CD4-positive, alpha-beta memory T cell (primary cell): Measurements from ENCODE around the gene ANOS1. TPM values are rescaled to one million over a fixed set of nuclear protein-coding genes. Genes with fewer than 3 reads are reported as not detected.
"Not testable (repeated sequence)": the region's sequence is repeated elsewhere in the genome, so short reads cannot be mapped to it uniquely, and the experiment has no call there.

Experiments used
- CTCF ChIA-PET: fragments of 350-600 bp; sonication (Branson Sonifier 250); formaldehyde crosslinking; loops from one replicate; lab custom pipeline; 2021; ENCODE audit warnings: inconsistent platforms; ENCODE audit not compliant: partially characterized antibody; lab: Charles Lee
- POLR2A ChIA-PET: fragments of 350-600 bp; sonication (Branson Sonifier 250); formaldehyde crosslinking; loops from one replicate; lab custom pipeline; 2021; ENCODE audit not compliant: partially characterized antibody; lab: Charles Lee
- DNase-seq, 5 donors: peaks; one replicate each; pipeline versions ENCODE4 v3.0.0 to v3.0.0-alpha.2; 2020 to 2022; ENCODE audit warnings: mixed read lengths in 1 of 5
- H3K27ac ChIP-seq: one replicate; pipeline ENCODE4 v1.7.0; 2013; ENCODE audit warnings: low read depth, low read length
- H3K27me3 ChIP-seq: 2 replicates; pipeline ENCODE4 v1.7.0; 2013; ENCODE audit warnings: mild to moderate bottlenecking, low read length, moderate library complexity; ENCODE audit not compliant: insufficient read depth
- H3K36me3 ChIP-seq: 2 replicates; pipeline ENCODE4 v1.7.0; 2013; ENCODE audit warnings: mild to moderate bottlenecking, low read length, moderate library complexity; ENCODE audit not compliant: insufficient read depth
- H3K4me1 ChIP-seq: 2 replicates; pipeline ENCODE4 v1.7.0; 2013; ENCODE audit warnings: mild to moderate bottlenecking, low read length, moderate library complexity; ENCODE audit not compliant: insufficient read depth
- H3K4me3 ChIP-seq, 2 donors: one replicate each; pipeline ENCODE4 v1.7.0; 2013; ENCODE audit warnings: low read length in 2 of 2, mild to moderate bottlenecking in 1 of 2
- H3K9me3 ChIP-seq, 2 donors: one replicate each; pipeline ENCODE4 v1.7.0; 2013; ENCODE audit warnings: low read length in 2 of 2, control low read depth in 1 of 2; ENCODE audit not compliant: control insufficient read depth in 1 of 2
- H3K27ac Mint-ChIP-seq, 7 donors: one replicate each; pipeline ENCODE4 v1.8.0; 2020 to 2021; ENCODE audit warnings: mixed read lengths in 7 of 7, mild to moderate bottlenecking in 6 of 7, inconsistent platforms in 3 of 7, moderate library complexity in 3 of 7
- H3K27me3 Mint-ChIP-seq, 2 donors: one replicate each; pipeline ENCODE4 v1.8.0; 2020 to 2021; ENCODE audit warnings: mixed read lengths in 2 of 2
- H3K36me3 Mint-ChIP-seq, 2 donors: one replicate each; pipeline ENCODE4 v1.8.0; 2020 to 2021; ENCODE audit warnings: mixed read lengths in 2 of 2, inconsistent platforms in 1 of 2, mild to moderate bottlenecking in 1 of 2
- H3K4me1 Mint-ChIP-seq, 4 donors: one replicate each; pipeline ENCODE4 v1.8.0; 2020 to 2021; ENCODE audit warnings: mixed read lengths in 4 of 4, mild to moderate bottlenecking in 1 of 4
- H3K4me3 Mint-ChIP-seq, 8 donors: one replicate each; pipeline ENCODE4 v1.8.0; 2020 to 2021; ENCODE audit warnings: mixed read lengths in 8 of 8, mild to moderate bottlenecking in 7 of 8, moderate library complexity in 6 of 8, inconsistent platforms in 3 of 8
- H3K9me3 Mint-ChIP-seq, 8 donors: one replicate each; pipeline ENCODE4 v1.8.0; 2020 to 2021; ENCODE audit warnings: mixed read lengths in 8 of 8, mild to moderate bottlenecking in 5 of 8, inconsistent platforms in 3 of 8, moderate library complexity in 1 of 8
- intact Hi-C: fragments of 100-400 bp; cut with micrococcal nuclease; formaldehyde crosslinking; loops from one replicate; pipeline ENCODE4 v1.15.1; 2023
- polyA plus RNA-seq, 2 donors: library from polyadenylated mRNA; unstranded; fragments of 300-500 nt; fragmentation: Illumina TruSeq; gene quantifications; one replicate each; pipeline ENCODE4 v1.2.3, GENCODE V29; 2021
- total RNA-seq, 2 experiments: library from RNA; stranded (reverse); gene quantifications; one replicate each; pipeline ENCODE4 v1.2.3, GENCODE V29; 2021

The ANOS1 gene
- total and polyA plus RNA-seq, 4 experiments from 2014 or later, result 0.14 to 0.15 TPM; not detected in 2

DNA sequence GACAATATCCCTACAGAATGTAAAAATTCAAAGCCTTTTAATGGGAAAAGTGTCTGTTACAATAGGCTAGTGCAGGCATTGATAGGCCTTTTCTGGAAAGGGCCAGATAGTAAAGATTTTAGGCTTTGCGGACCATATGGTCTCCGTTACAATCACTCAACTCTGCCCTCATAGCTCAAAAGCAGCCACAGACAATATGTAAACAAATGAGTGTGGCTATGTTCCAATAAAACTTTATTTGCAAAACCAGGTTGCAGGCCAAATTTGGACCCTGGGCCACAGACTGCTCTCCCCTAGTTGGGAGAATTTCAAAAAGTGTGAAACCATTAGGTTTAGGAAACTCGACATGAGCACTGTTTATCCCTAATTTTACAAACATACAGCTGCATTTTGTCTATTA, 155.1 kb downstream of the ANOS1 start:
- CTCF ChIA-PET, result no interaction called here
- H3K27me3 ChIP-seq, result no peaks in the 10 kb centered on the region
- no peak for DNase-seq
- Mint-ChIP-seq H3K9me3 (peaks cover 0 to 12% (median 5%) of the 10 kb centered on the region in 8 donors), H3K27me3 (peaks cover 0 to 2% of the 10 kb centered on the region in 2 donors), H3K4me3 (no peak overlapping the region), H3K27ac (no peak overlapping the region), H3K4me1 (no peaks in the 10 kb centered on the region), H3K36me3 (no peaks in the 10 kb centered on the region)
- H3K4me3 ChIP-seq, result no peak overlapping the region
- H3K27ac ChIP-seq, result no peak overlapping the region
- intact Hi-C loops, result no loop called here
- H3K4me1 ChIP-seq, result no peaks in the 10 kb centered on the region
- H3K36me3 ChIP-seq, result no peaks in the 10 kb centered on the region
- no peaks in the 10 kb centered on the region for H3K9me3 ChIP-seq
- POLR2A ChIA-PET, result no interaction called here

DNA sequence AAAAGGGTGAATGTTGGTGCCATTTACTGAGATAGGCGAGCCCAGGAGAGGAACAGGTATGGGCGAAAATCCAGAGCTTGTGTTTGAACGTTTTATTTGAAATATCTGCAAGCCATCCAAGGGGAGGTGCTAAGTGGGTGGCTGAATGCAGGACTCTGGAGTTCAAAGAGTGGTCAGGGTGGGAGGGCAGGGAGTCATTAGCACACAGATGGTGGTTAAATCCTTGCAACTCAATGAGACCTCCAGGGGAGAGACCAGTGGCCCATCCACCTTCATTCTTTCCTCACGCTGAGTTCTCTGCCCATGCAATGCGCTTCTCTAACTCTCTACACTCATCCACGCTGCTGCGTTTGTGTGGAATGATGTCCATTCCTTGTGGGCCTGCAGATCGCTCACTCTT, 166.2 kb downstream of the ANOS1 start:
- ChIA-PET POLR2A (no interaction called here), CTCF (no interaction called here)
- Mint-ChIP-seq H3K36me3 (no peaks in the 10 kb centered on the region), H3K27me3 (no peaks in the 10 kb centered on the region), H3K4me1 (no peaks in the 10 kb centered on the region), H3K9me3 (peaks cover 0 to 4% (median 3%) of the 10 kb centered on the region in 8 donors), H3K27ac (no peak overlapping the region), H3K4me3 (no peak overlapping the region)
- H3K27me3 ChIP-seq, result no peaks in the 10 kb centered on the region
- intact Hi-C loops, result no loop called here
- no peak for DNase-seq
- H3K4me3 ChIP-seq, result no peak overlapping the region
- H3K4me1 ChIP-seq, result no peaks in the 10 kb centered on the region
- no peaks in the 10 kb centered on the region for H3K36me3 ChIP-seq
- no peak overlapping the region for H3K27ac ChIP-seq
- no peaks in the 10 kb centered on the region for H3K9me3 ChIP-seq

DNA sequence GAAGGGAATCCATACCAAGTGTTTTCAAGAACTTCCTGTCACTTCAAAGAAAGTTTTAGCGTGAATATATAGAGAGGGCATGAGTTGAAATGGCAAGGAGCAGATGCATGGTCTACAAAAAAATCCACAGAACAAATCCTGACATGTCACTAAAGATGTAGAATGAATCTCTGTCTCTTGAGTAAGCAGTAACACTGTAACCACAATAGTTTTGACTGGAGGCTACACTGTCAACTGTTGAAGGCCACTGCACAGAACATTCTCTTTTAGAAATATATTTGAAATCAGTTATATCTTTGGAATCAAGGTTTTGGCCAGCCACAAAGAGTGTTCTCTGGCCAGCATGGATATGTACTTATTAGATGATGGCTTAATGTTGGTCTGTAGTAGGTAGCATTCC, 183.5 kb downstream of the ANOS1 start:
- Mint-ChIP-seq H3K9me3 (peaks cover 0 to 14% (median 3%) of the 10 kb centered on the region in 8 donors), H3K36me3 (no peaks in the 10 kb centered on the region), H3K27ac (no peak overlapping the region), H3K27me3 (no peaks in the 10 kb centered on the region), H3K4me3 (no peak overlapping the region), H3K4me1 (no peaks in the 10 kb centered on the region)
- ChIA-PET POLR2A (no interaction called here), CTCF (no interaction called here)
- Histone ChIP-seq H3K36me3 (no peaks in the 10 kb centered on the region), H3K4me3 (no peak overlapping the region), H3K27me3 (no peaks in the 10 kb centered on the region), H3K27ac (no peak overlapping the region), H3K4me1 (no peaks in the 10 kb centered on the region), H3K9me3 (no peaks in the 10 kb centered on the region)
- no peak for DNase-seq
- intact Hi-C loops, result no loop called here

DNA sequence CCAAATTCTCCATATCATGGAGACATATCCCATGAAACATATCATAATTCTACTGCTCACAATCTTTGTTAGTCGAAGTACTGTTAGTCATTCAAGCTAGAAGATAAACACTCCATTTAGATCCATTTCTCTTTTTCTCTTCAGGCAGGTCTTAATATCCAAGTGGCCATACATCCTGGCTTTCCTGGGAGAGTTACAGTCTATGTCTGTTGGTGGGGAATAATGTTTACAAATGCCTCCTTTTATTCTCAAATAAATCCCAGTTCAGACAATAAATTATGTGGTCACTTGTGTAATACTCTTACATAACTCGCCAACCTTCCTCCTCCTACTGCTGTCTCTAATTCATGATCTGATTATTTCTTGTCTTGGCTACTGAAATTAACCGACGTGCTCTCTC, 185.2 kb downstream of the ANOS1 start:
- Mint-ChIP-seq H3K4me3 (no peak overlapping the region), H3K27ac (no peak overlapping the region), H3K9me3 (peaks cover 0 to 7% (median 1%) of the 10 kb centered on the region in 8 donors), H3K4me1 (no peaks in the 10 kb centered on the region), H3K36me3 (no peaks in the 10 kb centered on the region), H3K27me3 (no peaks in the 10 kb centered on the region)
- intact Hi-C loops, result no loop called here
- Histone ChIP-seq H3K36me3 (no peaks in the 10 kb centered on the region), H3K4me3 (no peak overlapping the region), H3K9me3 (no peaks in the 10 kb centered on the region), H3K27me3 (no peaks in the 10 kb centered on the region), H3K4me1 (no peaks in the 10 kb centered on the region), H3K27ac (no peak overlapping the region)
- CTCF ChIA-PET, result no interaction called here
- POLR2A ChIA-PET, result no interaction called here
- no peak for DNase-seq

DNA sequence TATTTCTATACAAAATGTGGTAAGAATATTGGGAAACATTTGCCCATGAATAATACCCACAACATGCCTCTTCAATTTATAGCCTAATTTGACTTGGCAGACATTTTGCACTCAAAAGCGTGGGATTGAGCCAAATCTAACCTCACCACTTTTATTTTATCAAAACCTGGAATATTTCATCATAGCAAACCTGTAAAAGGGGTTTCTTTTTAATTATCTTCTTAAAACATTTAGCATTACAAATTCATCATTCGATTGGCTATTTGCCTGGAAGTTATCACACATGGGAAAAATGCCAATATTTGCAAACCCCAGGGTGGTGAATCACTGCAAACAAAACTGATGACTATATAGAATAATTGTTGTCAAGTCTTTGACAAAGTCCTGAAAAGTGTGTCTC, 211.1 kb downstream of the ANOS1 start:
- peaks cover 0 to 18% (median 5%) of the 10 kb centered on the region in 8 donors for H3K9me3 Mint-ChIP-seq
- no peak overlapping the region for H3K27ac ChIP-seq
- H3K4me1 ChIP-seq, result no peaks in the 10 kb centered on the region
- no peaks in the 10 kb centered on the region for H3K27me3 Mint-ChIP-seq
- H3K36me3 Mint-ChIP-seq, result no peaks in the 10 kb centered on the region
- H3K27ac Mint-ChIP-seq, result no peak overlapping the region
- CTCF ChIA-PET, result no interaction called here
- intact Hi-C loops, result no loop called here
- no peaks in the 10 kb centered on the region for H3K27me3 ChIP-seq
- H3K4me3 ChIP-seq, result no peak overlapping the region
- no peak overlapping the region for H3K4me3 Mint-ChIP-seq
- no peaks in the 10 kb centered on the region for H3K36me3 ChIP-seq
- H3K4me1 Mint-ChIP-seq, result no peaks in the 10 kb centered on the region
- POLR2A ChIA-PET, result no interaction called here
- DNase-seq, result no peak
- H3K9me3 ChIP-seq, result no peaks in the 10 kb centered on the region

DNA sequence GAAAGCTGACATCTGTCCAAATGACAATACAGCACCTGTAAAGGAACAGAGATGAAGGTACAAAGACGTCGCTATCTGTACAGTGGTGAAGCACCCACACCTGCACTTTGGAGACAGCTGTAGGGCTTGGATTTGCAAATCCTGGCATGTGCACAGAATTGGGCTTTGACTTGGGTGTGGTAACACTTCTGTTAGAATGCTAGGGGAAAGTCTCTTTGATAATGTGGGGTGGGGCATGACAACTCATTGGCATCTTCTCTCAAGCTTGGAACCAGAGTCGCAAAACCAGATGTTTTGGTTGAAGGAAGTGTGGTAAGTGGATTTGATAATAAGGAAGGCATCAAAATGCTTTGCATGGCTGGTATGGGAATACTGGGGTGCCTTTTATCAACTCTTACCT, 211.8 kb downstream of the ANOS1 start:
- ChIA-PET CTCF (no interaction called here), POLR2A (no interaction called here)
- no peak overlapping the region for H3K4me3 Mint-ChIP-seq
- intact Hi-C loops, result no loop called here
- no peak overlapping the region for H3K27ac ChIP-seq
- no peaks in the 10 kb centered on the region for H3K36me3 Mint-ChIP-seq
- H3K27me3 ChIP-seq, result no peaks in the 10 kb centered on the region
- no peaks in the 10 kb centered on the region for H3K4me1 ChIP-seq
- H3K4me1 Mint-ChIP-seq, result no peaks in the 10 kb centered on the region
- no peaks in the 10 kb centered on the region for H3K27me3 Mint-ChIP-seq
- no peak for DNase-seq
- H3K9me3 ChIP-seq, result no peaks in the 10 kb centered on the region
- H3K4me3 ChIP-seq, result no peak overlapping the region
- H3K9me3 Mint-ChIP-seq, result peaks cover 0 to 14% (median 4%) of the 10 kb centered on the region in 8 donors
- H3K27ac Mint-ChIP-seq, result no peak overlapping the region
- H3K36me3 ChIP-seq, result no peaks in the 10 kb centered on the region

DNA sequence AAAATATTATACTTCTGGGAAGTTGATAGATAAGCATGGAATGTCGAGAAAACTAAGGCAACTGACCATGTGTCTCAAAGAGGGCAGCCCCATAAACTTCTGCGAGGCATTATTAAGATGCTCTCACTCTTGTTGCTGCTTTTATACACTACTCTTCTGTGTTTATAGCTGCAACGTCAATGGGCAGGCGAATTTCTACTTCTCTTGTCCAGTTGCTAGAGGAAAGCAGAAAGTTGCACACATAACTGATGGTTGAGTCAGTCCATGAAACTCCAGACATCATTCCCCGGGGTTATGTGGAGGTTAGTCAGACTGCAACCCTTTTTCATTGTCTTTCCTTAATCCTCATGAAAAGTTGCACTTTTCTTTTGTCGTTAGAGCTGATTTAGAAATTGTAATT, 227.5 kb downstream of the ANOS1 start:
- Histone ChIP-seq H3K27ac (no peak overlapping the region), H3K27me3 (no peaks in the 10 kb centered on the region), H3K4me1 (no peaks in the 10 kb centered on the region), H3K4me3 (no peak overlapping the region), H3K9me3 (no peaks in the 10 kb centered on the region), H3K36me3 (no peaks in the 10 kb centered on the region)
- Mint-ChIP-seq H3K4me1 (no peaks in the 10 kb centered on the region), H3K27me3 (no peaks in the 10 kb centered on the region), H3K36me3 (no peaks in the 10 kb centered on the region), H3K27ac (no peak overlapping the region), H3K4me3 (no peak overlapping the region), H3K9me3 (peaks cover 0 to 5% (median 0%) of the 10 kb centered on the region in 8 donors)
- POLR2A ChIA-PET, result no interaction called here
- no peak for DNase-seq
- CTCF ChIA-PET, result no interaction called here
- intact Hi-C loops, result no loop called here

DNA sequence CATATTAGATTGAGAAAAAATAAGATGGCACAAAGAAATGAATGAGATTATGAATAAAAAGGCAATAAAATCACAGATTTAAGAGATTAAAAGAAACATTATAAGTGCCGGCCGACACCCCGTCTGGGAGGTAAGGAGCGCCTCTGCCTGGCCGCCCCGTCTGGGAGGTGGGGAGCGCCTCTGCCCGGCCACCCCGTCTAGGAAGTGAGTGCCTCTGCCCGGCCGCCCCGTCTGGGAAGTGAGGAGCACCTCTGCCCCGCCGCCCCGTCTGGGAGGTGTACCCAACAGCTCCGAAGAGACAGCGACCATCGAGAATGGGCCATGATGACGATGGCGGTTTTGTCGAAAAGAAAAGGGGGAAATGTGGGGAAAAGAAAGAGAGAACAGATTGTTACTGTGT, 229.8 kb downstream of the ANOS1 start:
- H3K4me3 Mint-ChIP-seq, POLR2A ChIA-PET, H3K9me3 Mint-ChIP-seq, H3K36me3 Mint-ChIP-seq, intact Hi-C loops, CTCF ChIA-PET, H3K9me3 ChIP-seq, H3K4me3 ChIP-seq, H3K27ac ChIP-seq, H3K27me3 ChIP-seq, H3K4me1 Mint-ChIP-seq, H3K27me3 Mint-ChIP-seq, H3K36me3 ChIP-seq, H3K27ac Mint-ChIP-seq, DNase-seq, H3K4me1 ChIP-seq: not testable (repeated sequence)
